LNCAP (cell line): ENCODE results near the gene TNIK.

Experiments used
- CTCF ChIP-seq: fragments of 450-650 bp; IDR thresholded peaks from 2 replicates; pipeline ENCODE4 v1.5.1; 2017; ENCODE audit warnings: mild to moderate bottlenecking

The TNIK gene

GRCh38 chr3:171115667-171116066 is 344.5 kb downstream of the TNIK start:
- no peak for TF ChIP-seq CTCF

- no peak for TF ChIP-seq CTCF
Observed at GRCh38 chr3:171113716-171114115, 346.5 kb downstream of the TNIK start.

GRCh38 chr3:171110715-171111114 is 349.5 kb downstream of the TNIK start:
- TF ChIP-seq CTCF = no peak

- no peak for TF ChIP-seq CTCF
Observed at GRCh38 chr3:171108066-171108465, 352.1 kb downstream of the TNIK start.

GRCh38 chr3:171103185-171103584 is 357.0 kb downstream of the TNIK start:
- no peak for TF ChIP-seq CTCF

- no peak for TF ChIP-seq CTCF
Observed at GRCh38 chr3:171101982-171102641, 358.1 kb downstream of the TNIK start.

- TF ChIP-seq CTCF = no peak
Observed at GRCh38 chr3:171099911-171100310, 360.3 kb downstream of the TNIK start.

- TF ChIP-seq CTCF = no peak
Observed at GRCh38 chr3:171095063-171095462, 365.1 kb downstream of the TNIK start.
